Right cardiac atrium (tissue), 5 donors: ENCODE measurements around the gene CFAP300. TPM values are rescaled to one million over a fixed set of nuclear protein-coding genes. Genes with fewer than 3 reads are reported as not detected.

ENCODE experiments used
- ATAC-seq, 2 donors: fragments of 200-7000 bp; cut with Tn5 transposase; one replicate each; pipeline versions ENCODE4 v1.8.0 to v1.9.1; 2020; ENCODE audit warnings: moderate library complexity in 2 of 2, mild to moderate bottlenecking in 1 of 2
- DNase-seq, 3 donors: peaks; one replicate each; pipeline ENCODE4 v3.0.0-alpha.2; 2020
- H3K27ac ChIP-seq: one replicate; pipeline ENCODE4 v1.5.1; 2013; ENCODE audit warnings: mild to moderate bottlenecking, low read length, control low read depth, moderate library complexity
- H3K27me3 ChIP-seq: one replicate; pipeline ENCODE4 v1.6.1; 2013; ENCODE audit not compliant: control insufficient read depth, insufficient read depth
- H3K4me1 ChIP-seq: one replicate; pipeline ENCODE4 v1.6.1; 2013; ENCODE audit warnings: low read length; ENCODE audit not compliant: control insufficient read depth, insufficient read depth
- H3K4me3 ChIP-seq: one replicate; pipeline ENCODE4 v1.5.1; 2013; ENCODE audit warnings: low read length, control low read depth
- H3K9me3 ChIP-seq: one replicate; pipeline ENCODE4 v1.6.1; 2013; ENCODE audit warnings: low read length; ENCODE audit not compliant: control insufficient read depth
- WGBS: extraction: QIAGEN DNeasy Blood & Tissue Kit; methylation state at CpG from one replicate; pipeline ENCODE4 v1.1.7; 2013; 5-methylcytosine and 5-hydroxymethylcytosine counted together
- intact Hi-C, 4 donors: fragments of 100-400 bp; cut with DNase I; formaldehyde crosslinking; loops; one replicate each; pipeline versions ENCODE4 v1.11.0 to v1.14.0; 2022 to 2023
- polyA plus RNA-seq: library from polyadenylated mRNA; stranded (reverse); fragments of 200-250 nt; gene quantifications from one replicate; pipeline ENCODE4 v1.2.3, GENCODE V29; 2013
- total RNA-seq, 4 donors: library from RNA; stranded (reverse); fragmentation: NEBNext Ultra II Directional; extraction: Animal tissue kit (Norgen Biotek cat#: 25700); gene quantifications; one replicate each; pipeline ENCODE4 v1.2.1, GENCODE V29; 2021
- donor health status: healthy with polysubstance abuse.
- donor health status: DM: no; HTN: yes; CAD: no.
- donor health status: DM: no; HTN: no; CAD: no.
- donor health status: DM: no; HTN: yes; CAD: no; lungs with severe emphysema.
- donor health status: DM: yes; HTN: yes; CAD: no.

Gene CFAP300
- total and polyA plus RNA-seq, 5 donors: 1.1 to 1.7 (median 1.6) TPM

- no peaks in the 10 kb centered on the region for H3K27me3 ChIP-seq
- intact Hi-C loops: no loop called here
- WGBS: 98% methylated on average over 2 of the region's 2 CpGs
- H3K4me3 ChIP-seq: no peak overlapping the region
- ATAC-seq (peak in 1 of 2 donors; percentile 31), DNase-seq (no peak)
- H3K4me1 ChIP-seq: no peaks in the 10 kb centered on the region
- H3K9me3 ChIP-seq: no peaks in the 10 kb centered on the region
- H3K27ac ChIP-seq: no peak overlapping the region
Observed at GRCh38 chr11:102073253-102073652, 26.0 kb downstream of the CFAP300 start.

GRCh38 chr11:102079625-102080024 is 32.4 kb downstream of the CFAP300 start:
- DNase-seq (no peak), ATAC-seq (no peak)
- Histone ChIP-seq H3K27ac (no peak overlapping the region), H3K9me3 (no peaks in the 10 kb centered on the region), H3K27me3 (no peaks in the 10 kb centered on the region), H3K4me3 (no peak overlapping the region), H3K4me1 (no peaks in the 10 kb centered on the region)
- intact Hi-C loops: no loop called here

- WGBS: 86% methylated on average over 7 of the region's 7 CpGs
- ATAC-seq (no peak), DNase-seq (no peak)
- Histone ChIP-seq H3K4me3 (no peak overlapping the region), H3K27me3 (no peaks in the 10 kb centered on the region), H3K27ac (no peak overlapping the region), H3K9me3 (no peaks in the 10 kb centered on the region), H3K4me1 (no peaks in the 10 kb centered on the region)
- intact Hi-C loops: no loop called here
Observed at GRCh38 chr11:102081313-102081712, 34.1 kb downstream of the CFAP300 start.

- Histone ChIP-seq H3K27ac (no peak overlapping the region), H3K27me3 (no peaks in the 10 kb centered on the region), H3K4me3 (no peak overlapping the region), H3K4me1 (no peaks in the 10 kb centered on the region), H3K9me3 (no peaks in the 10 kb centered on the region)
- ATAC-seq: no peak
- no peak for DNase-seq
- 88% methylated on average over 7 of the region's 7 CpGs for WGBS
- intact Hi-C loops: no loop called here
Observed at GRCh38 chr11:102085864-102086551, 38.8 kb downstream of the CFAP300 start.

- Histone ChIP-seq H3K27ac (no peak overlapping the region), H3K4me3 (no peak overlapping the region), H3K9me3 (no peaks in the 10 kb centered on the region), H3K27me3 (no peaks in the 10 kb centered on the region), H3K4me1 (no peaks in the 10 kb centered on the region)
- DNase-seq (no peak), ATAC-seq (no peak)
- intact Hi-C loops: no loop called here
- 88% methylated on average over 1 of the region's 1 CpG for WGBS
Observed at GRCh38 chr11:102097186-102097585, 49.9 kb downstream of the CFAP300 start.

GRCh38 chr11:102099755-102100154 is 52.5 kb downstream of the CFAP300 start:
- no peak for ATAC-seq
- WGBS: 95% methylated on average over 2 of the region's 2 CpGs

GRCh38 chr11:102108734-102109440 is 61.6 kb downstream of the CFAP300 start:
- Histone ChIP-seq H3K4me3 (no peak overlapping the region), H3K27me3 (no peaks in the 10 kb centered on the region), H3K9me3 (no peaks in the 10 kb centered on the region), H3K4me1 (no peaks in the 10 kb centered on the region), H3K27ac (no peak overlapping the region)
- intact Hi-C loops: loop anchor here in 2 of 4 donors (5.0 to 10.0 kb wide), 2 partner anchors 156 to 158 kb away; no protein-coding TSS in a partner anchor
- 64% methylated on average over 3 of the region's 3 CpGs for WGBS
- ATAC-seq (no peak), DNase-seq (no peak)

More at GRCh38 chr11:102099755-102100154, 52.5 kb downstream of the CFAP300 start:
- no peaks in the 10 kb centered on the region for H3K4me1 ChIP-seq
- intact Hi-C loops: loop anchor here in 1 of 4 donors (10.0 kb wide), 1 partner anchor 165 kb away; no protein-coding TSS in a partner anchor
- H3K9me3 ChIP-seq: no peaks in the 10 kb centered on the region
- no peaks in the 10 kb centered on the region for H3K27me3 ChIP-seq
- no peak overlapping the region for H3K4me3 ChIP-seq
- DNase-seq: no peak
- H3K27ac ChIP-seq: no peak overlapping the region

GRCh38 chr11:102109896-102110760 is 62.9 kb downstream of the CFAP300 start, which contains the start of gene YAP1:
Gene YAP1 (plus strand): TSS chr11:102110447. CDS start chr11:102110849, 402 bp downstream.
- DNase-seq: peak; percentile 92 to 96 (median 96)
- WGBS: under 1% methylated on average over 104 of the region's 104 CpGs
- peak within 1 kb of the TSS; percentile 97 for H3K27ac ChIP-seq
- ATAC-seq: peak; percentile 93 to 94
- intact Hi-C loops: loop anchor here in 3 of 4 donors (5.0 to 10.0 kb wide), 5 partner anchors 55 to 157 kb away; no protein-coding TSS in a partner anchor
- H3K4me1 ChIP-seq: no peaks in the 10 kb centered on the region
- H3K27me3 ChIP-seq: no peaks in the 10 kb centered on the region
- H3K4me3 ChIP-seq: peak within 1 kb of the TSS; percentile 99
- no peaks in the 10 kb centered on the region for H3K9me3 ChIP-seq

- peak overlapping the region; percentile 99 for H3K4me3 ChIP-seq
- no peaks in the 10 kb centered on the region for H3K9me3 ChIP-seq
- peak overlapping the region; percentile 97 for H3K27ac ChIP-seq
- ATAC-seq (peak; percentile 3 to 19), DNase-seq (no peak)
- H3K4me1 ChIP-seq: no peaks in the 10 kb centered on the region
- under 1% methylated on average over 31 of the region's 31 CpGs for WGBS
- no peaks in the 10 kb centered on the region for H3K27me3 ChIP-seq
- intact Hi-C loops: loop anchor here in 2 of 4 donors (10.0 kb wide), 4 partner anchors 54 to 154 kb away; no protein-coding TSS in a partner anchor
Observed at GRCh38 chr11:102110761-102111010, 63.4 kb downstream of the CFAP300 start.

GRCh38 chr11:102111011-102111786 is 64.0 kb downstream of the CFAP300 start:
- no peaks in the 10 kb centered on the region for H3K9me3 ChIP-seq
- DNase-seq: peak; percentile 75 to 91 (median 87)
- intact Hi-C loops: loop anchor here in 2 of 4 donors (10.0 kb wide), 4 partner anchors 54 to 154 kb away; no protein-coding TSS in a partner anchor
- H3K4me1 ChIP-seq: no peaks in the 10 kb centered on the region
- peak overlapping the region; percentile 99 for H3K4me3 ChIP-seq
- peak overlapping the region; percentile 99 for H3K27ac ChIP-seq
- WGBS: under 1% methylated on average over 61 of the region's 61 CpGs
- peak; percentile 63 to 79 for ATAC-seq
- no peaks in the 10 kb centered on the region for H3K27me3 ChIP-seq
